Measurements from ENCODE around the gene SMARCB1.

GRCh38 chr22:23858484-23858815, 71.7 kb downstream of the SMARCB1 start:
- TF ChIP-seq CTCF (IDR thresholded peaks at IDR 0.05; ENCODE audit: insufficient read depth, low read length, poor library complexity, severe bottlenecking) (no peak), EZH2phosphoT487 (conservative IDR thresholded peaks at IDR 0.05; ENCODE audit: low read length) (no peak)

Measured in SU-DHL-6 (cell line).